Neural progenitor cell (in vitro differentiated cells): ENCODE data around the gene PCCA. TPM values are rescaled to one million over a fixed set of nuclear protein-coding genes. Genes with fewer than 3 reads are reported as not detected.

Source experiments
- DNase-seq: peaks from one replicate; pipeline ENCODE4 v3.0.0-alpha.2; 2016; ENCODE audit warnings: low spot score
- H2AFZ ChIP-seq: fragments of 200-600 bp; sonication (generic); replicated peaks from 2 replicates; pipeline ENCODE4 v1.6.1; 2016; ENCODE audit warnings: antibody characterized with exemption
- H3F3A ChIP-seq: fragments of 200-600 bp; sonication (generic); 2 replicates; pipeline ENCODE4 v1.6.1; 2016; ENCODE audit warnings: antibody characterized with exemption, low read depth
- H3K27ac ChIP-seq: fragments of 200-600 bp; sonication (generic); 2 replicates; pipeline ENCODE4 v1.5.1; 2016; ENCODE audit warnings: mild to moderate bottlenecking
- H3K27me3 ChIP-seq: fragments of 200-600 bp; sonication (generic); 2 replicates; pipeline ENCODE4 v1.6.1; 2016; ENCODE audit warnings: mild to moderate bottlenecking, moderate library complexity
- H3K36me3 ChIP-seq: fragments of 200-600 bp; sonication (generic); 2 replicates; pipeline ENCODE4 v1.5.1; 2016
- H3K4me1 ChIP-seq: fragments of 200-600 bp; sonication (generic); 2 replicates; pipeline ENCODE4 v1.6.1; 2016; ENCODE audit warnings: mixed run types
- H3K4me2 ChIP-seq: fragments of 200-600 bp; sonication (generic); 2 replicates; pipeline ENCODE4 v1.6.1; 2016
- H3K4me3 ChIP-seq: fragments of 200-600 bp; sonication (generic); 2 replicates; pipeline ENCODE4 v1.5.1; 2016
- H3K79me2 ChIP-seq: fragments of 200-600 bp; sonication (generic); 2 replicates; pipeline ENCODE4 v1.6.1; 2016; ENCODE audit warnings: low read depth
- H3K9ac ChIP-seq: fragments of 200-600 bp; sonication (generic); 2 replicates; pipeline ENCODE4 v1.6.1; 2016
- H3K9me3 ChIP-seq: fragments of 200-600 bp; sonication (generic); 2 replicates; pipeline ENCODE4 v1.5.1; 2016; ENCODE audit warnings: low read depth
- H4K20me1 ChIP-seq: fragments of 200-600 bp; sonication (generic); 2 replicates; pipeline ENCODE4 v1.6.1; 2016; ENCODE audit warnings: low read depth
- H3K27ac Mint-ChIP-seq: 3 replicates; pipeline ENCODE4 v1.8.0; 2021; ENCODE audit warnings: mixed read lengths
- H3K27me3 Mint-ChIP-seq: 2 replicates; pipeline ENCODE4 v1.8.0; 2022; ENCODE audit warnings: low read depth, mild to moderate bottlenecking, inconsistent platforms, moderate library complexity, mixed read lengths; ENCODE audit not compliant: insufficient read depth
- H3K36me3 Mint-ChIP-seq: 3 replicates; pipeline ENCODE4 v1.8.0; 2021; ENCODE audit warnings: mixed read lengths
- H3K4me1 Mint-ChIP-seq: 3 replicates; pipeline ENCODE4 v1.8.0; 2021; ENCODE audit warnings: mixed read lengths
- H3K4me3 Mint-ChIP-seq: 3 replicates; pipeline ENCODE4 v1.8.0; 2021; ENCODE audit warnings: mild to moderate bottlenecking, moderate library complexity, mixed read lengths
- H3K9me3 Mint-ChIP-seq: 3 replicates; pipeline ENCODE4 v1.8.0; 2020; ENCODE audit warnings: mixed read lengths
- EZH2 ChIP-seq: fragments of 200-600 bp; sonication (generic); IDR thresholded peaks from 2 replicates; pipeline ENCODE4 v1.6.1; 2017; ENCODE audit warnings: antibody characterized with exemption, mild to moderate bottlenecking, moderate library complexity
- EZH2phosphoT487 ChIP-seq: fragments of 200-600 bp; sonication (generic); IDR thresholded peaks from 2 replicates; pipeline ENCODE4 v1.6.1; 2017; ENCODE audit warnings: antibody characterized with exemption
- total RNA-seq: library from RNA; depleted of rRNA; stranded (reverse); fragments of >200 nt; gene quantifications from 2 replicates; pipeline ENCODE4 v1.2.3, GENCODE V29; 2015; ENCODE audit warnings: low replicate concordance
- TF ChIP-seq, protein P1 (sequence below): fragments of 200-600 bp; sonication (generic); IDR thresholded peaks from 2 replicates; pipeline ENCODE4 v1.5.1; 2017; ENCODE audit warnings: antibody characterized with exemption, mild to moderate bottlenecking

Gene PCCA
- total RNA-seq, 1 donor from 2014 or later: 60.6 TPM

DNA sequence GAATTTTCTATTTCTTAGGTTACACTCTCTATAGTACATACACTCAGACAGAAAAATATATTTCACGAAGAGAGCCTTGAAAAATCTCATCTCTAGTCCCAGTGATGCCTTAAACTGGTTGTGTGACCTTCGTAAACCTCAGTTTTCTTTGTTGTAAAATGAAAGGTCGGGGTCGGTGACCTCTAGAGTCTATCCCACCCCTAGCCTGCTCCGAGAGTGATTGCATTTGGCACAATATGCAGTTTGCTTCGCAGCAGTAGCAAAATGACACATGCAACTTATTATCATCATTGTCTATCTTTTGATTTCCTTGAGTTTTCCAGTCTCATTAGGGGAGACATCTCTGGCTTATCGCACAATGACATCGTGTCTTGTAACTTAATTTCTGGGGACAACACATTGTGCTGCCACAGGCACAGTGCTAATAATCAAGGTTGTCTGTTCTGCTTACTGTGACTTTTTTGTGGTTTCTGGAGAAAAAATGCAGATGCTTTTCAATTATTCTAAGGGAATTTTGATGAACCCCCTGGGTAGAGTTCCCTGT, 384.7 kb downstream of the PCCA start:
- H4K20me1 ChIP-seq: peaks cover 12% of the 10 kb centered on the region
- peak overlapping the region; percentile 36 for H3K27ac Mint-ChIP-seq
- no peaks in the 10 kb centered on the region for H3K9me3 ChIP-seq
- H3K9me3 Mint-ChIP-seq: no peaks in the 10 kb centered on the region
- peak overlapping the region; percentile 33 for H3K4me3 ChIP-seq
- no peak for TF ChIP-seq EZH2
- TF ChIP-seq, protein P1, sequence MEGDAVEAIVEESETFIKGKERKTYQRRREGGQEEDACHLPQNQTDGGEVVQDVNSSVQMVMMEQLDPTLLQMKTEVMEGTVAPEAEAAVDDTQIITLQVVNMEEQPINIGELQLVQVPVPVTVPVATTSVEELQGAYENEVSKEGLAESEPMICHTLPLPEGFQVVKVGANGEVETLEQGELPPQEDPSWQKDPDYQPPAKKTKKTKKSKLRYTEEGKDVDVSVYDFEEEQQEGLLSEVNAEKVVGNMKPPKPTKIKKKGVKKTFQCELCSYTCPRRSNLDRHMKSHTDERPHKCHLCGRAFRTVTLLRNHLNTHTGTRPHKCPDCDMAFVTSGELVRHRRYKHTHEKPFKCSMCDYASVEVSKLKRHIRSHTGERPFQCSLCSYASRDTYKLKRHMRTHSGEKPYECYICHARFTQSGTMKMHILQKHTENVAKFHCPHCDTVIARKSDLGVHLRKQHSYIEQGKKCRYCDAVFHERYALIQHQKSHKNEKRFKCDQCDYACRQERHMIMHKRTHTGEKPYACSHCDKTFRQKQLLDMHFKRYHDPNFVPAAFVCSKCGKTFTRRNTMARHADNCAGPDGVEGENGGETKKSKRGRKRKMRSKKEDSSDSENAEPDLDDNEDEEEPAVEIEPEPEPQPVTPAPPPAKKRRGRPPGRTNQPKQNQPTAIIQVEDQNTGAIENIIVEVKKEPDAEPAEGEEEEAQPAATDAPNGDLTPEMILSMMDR: no peak
- no peak for TF ChIP-seq EZH2phosphoT487
- peak overlapping the region; percentile 84 for H3K27ac ChIP-seq
- no peak overlapping the region for H2AFZ ChIP-seq
- H3K4me1 ChIP-seq: peaks cover 36% of the 10 kb centered on the region
- DNase-seq: peak; percentile 58
- no peak overlapping the region for H3K9ac ChIP-seq
- peaks cover 5% of the 10 kb centered on the region for H3K27me3 Mint-ChIP-seq
- H3F3A ChIP-seq: peaks cover 19% of the 10 kb centered on the region
- H3K4me3 Mint-ChIP-seq: peak overlapping the region; percentile 56
- no peaks in the 10 kb centered on the region for H3K27me3 ChIP-seq
- no peaks in the 10 kb centered on the region for H3K79me2 ChIP-seq
- H3K36me3 Mint-ChIP-seq: peaks cover 9% of the 10 kb centered on the region
- H3K4me1 Mint-ChIP-seq: peaks cover 56% of the 10 kb centered on the region
- peak overlapping the region; percentile 78 for H3K4me2 ChIP-seq
- no peaks in the 10 kb centered on the region for H3K36me3 ChIP-seq

DNA sequence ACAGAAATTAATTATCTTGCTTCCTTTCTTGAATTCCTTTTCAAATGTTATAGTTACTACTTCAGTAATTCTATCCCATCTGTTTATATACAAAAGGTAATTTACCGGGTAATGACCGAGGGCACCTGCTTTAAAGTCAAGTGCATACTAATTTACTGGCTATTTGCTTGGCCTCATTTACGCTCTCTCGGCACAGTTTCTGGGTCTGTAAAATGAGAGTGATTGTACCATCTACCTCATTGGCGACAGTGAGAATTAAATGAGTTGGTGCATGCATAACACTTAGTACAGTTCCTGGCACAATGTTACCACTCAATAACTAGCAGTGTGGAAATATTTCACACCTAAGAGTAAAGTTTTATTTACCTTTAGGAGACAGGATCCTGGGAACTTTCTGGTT, 388.1 kb downstream of the PCCA start:
- H3K36me3 Mint-ChIP-seq: peaks cover 4% of the 10 kb centered on the region
- H3K4me3 Mint-ChIP-seq: no peak overlapping the region
- H3K4me1 Mint-ChIP-seq: peaks cover 52% of the 10 kb centered on the region

GRCh38 chr13:100478107-100478809, 389.4 kb downstream of the PCCA start:
- Mint-ChIP-seq H3K4me1 (peaks cover 44% of the 10 kb centered on the region), H3K27me3 (peaks cover 6% of the 10 kb centered on the region), H3K36me3 (peaks cover 5% of the 10 kb centered on the region), H3K9me3 (no peaks in the 10 kb centered on the region), H3K4me3 (no peak overlapping the region), H3K27ac (no peak overlapping the region)
- Histone ChIP-seq H3K79me2 (no peaks in the 10 kb centered on the region), H3K4me3 (no peak overlapping the region), H2AFZ (no peak overlapping the region), H3K9me3 (no peaks in the 10 kb centered on the region), H4K20me1 (peaks cover 1% of the 10 kb centered on the region), H3K27me3 (no peaks in the 10 kb centered on the region), H3F3A (peaks cover 20% of the 10 kb centered on the region), H3K9ac (no peak overlapping the region), H3K36me3 (no peaks in the 10 kb centered on the region), H3K4me2 (no peak overlapping the region), H3K27ac (no peak overlapping the region), H3K4me1 (peaks cover 30% of the 10 kb centered on the region)
- no peak for TF ChIP-seq EZH2
- no peak for DNase-seq

More for the DNA sequence above, 388.1 kb downstream of the PCCA start:
- Histone ChIP-seq H3K9ac (no peak overlapping the region), H4K20me1 (peaks cover 12% of the 10 kb centered on the region), H3K9me3 (no peaks in the 10 kb centered on the region), H3K4me2 (no peak overlapping the region), H3K79me2 (no peaks in the 10 kb centered on the region), H3K4me3 (no peak overlapping the region), H3K27me3 (no peaks in the 10 kb centered on the region), H3K36me3 (no peaks in the 10 kb centered on the region), H3K27ac (no peak overlapping the region), H2AFZ (no peak overlapping the region), H3K4me1 (peaks cover 34% of the 10 kb centered on the region), H3F3A (peaks cover 28% of the 10 kb centered on the region)
- no peak for TF ChIP-seq EZH2phosphoT487
- Mint-ChIP-seq H3K27me3 (peaks cover 6% of the 10 kb centered on the region), H3K9me3 (no peaks in the 10 kb centered on the region), H3K27ac (no peak overlapping the region)
- no peak for DNase-seq

GRCh38 chr13:100480676-100481075, 391.8 kb downstream of the PCCA start:
- TF ChIP-seq, protein P1: no peak
- no peak for TF ChIP-seq EZH2phosphoT487
- no peak for TF ChIP-seq EZH2
- peak overlapping the region; percentile 50 for H3K27ac Mint-ChIP-seq

More at GRCh38 chr13:100480676-100481075, 391.8 kb downstream of the PCCA start:
- Mint-ChIP-seq H3K4me1 (peaks cover 44% of the 10 kb centered on the region), H3K27me3 (peaks cover 3% of the 10 kb centered on the region), H3K4me3 (no peak overlapping the region), H3K9me3 (no peaks in the 10 kb centered on the region), H3K36me3 (peaks cover 5% of the 10 kb centered on the region)
- no peaks in the 10 kb centered on the region for H3K27me3 ChIP-seq
- H4K20me1 ChIP-seq: no peaks in the 10 kb centered on the region
- H3K4me3 ChIP-seq: no peak overlapping the region
- no peak overlapping the region for H3K27ac ChIP-seq
- H3K4me1 ChIP-seq: peaks cover 24% of the 10 kb centered on the region
- H3F3A ChIP-seq: peaks cover 13% of the 10 kb centered on the region
- no peak overlapping the region for H3K9ac ChIP-seq
- H3K4me2 ChIP-seq: no peak overlapping the region
- no peaks in the 10 kb centered on the region for H3K79me2 ChIP-seq
- DNase-seq: no peak
- H2AFZ ChIP-seq: no peak overlapping the region
- no peaks in the 10 kb centered on the region for H3K36me3 ChIP-seq
- no peaks in the 10 kb centered on the region for H3K9me3 ChIP-seq
